ENCODE data around the gene MT1F. TPM values are rescaled to one million over a fixed set of nuclear protein-coding genes. Genes with fewer than 3 reads are reported as not detected.

The MT1F gene
- total and polyA plus RNA-seq, 9 of the 15 experiments (the other 6 are each of a cell fraction or from before 2014, with no cell fraction given) = 0.18 to 0.68 (median 0.29) TPM; not detected in 5

GRCh38 chr16:56684256-56684925, 26.6 kb downstream of the MT1F start:
- H3K27me3 ChIP-seq (ENCODE audit: control insufficient read depth in 2 of 2, insufficient read depth in 2 of 2, low read length in 2 of 2) = peaks cover 7 to 42% of the 10 kb centered on the region in 2 experiments; a peak in 4 of 5 replicates
- H4K20me1 ChIP-seq (replicated peaks; ENCODE audit: control insufficient read depth, insufficient read depth, low read length) = no peaks in the 10 kb centered on the region
- in situ Hi-C loops (cut with MboI) = no loop called here
- no peaks in the 10 kb centered on the region for H3K79me2 ChIP-seq (ENCODE audit: control insufficient read depth, insufficient read depth, low read length)
- no peak overlapping the region for H2AFZ ChIP-seq (ENCODE audit: low read depth, low read length)
- CTCF ChIA-PET (ENCODE audit: low intra/inter-chr PET ratio) = no interaction called here
- intact Hi-C loops (cut with micrococcal nuclease) = no loop called here
- no peak overlapping the region for H3K27ac ChIP-seq (ENCODE audit: extremely low read depth, low read depth, low read length)
- no peak overlapping the region for H3K4me3 ChIP-seq
- DNase-seq (ENCODE audit: extremely low read depth in 1 of 4, low spot score in 3 of 4) = no peak
- no TSS peak for BruUV-seq (replicated peaks)
- WGBS (ENCODE audit: insufficient coverage, low coverage, missing lambda C conversion rate) = 0% methylated on average over 4 of the region's 4 CpGs
- FAIRE-seq = no peak
- no peaks in the 10 kb centered on the region for H3K36me3 ChIP-seq (ENCODE audit: control insufficient read depth, insufficient read depth, low read length)
- no peaks in the 10 kb centered on the region for H3K9me3 ChIP-seq (replicated peaks; ENCODE audit: control insufficient read depth, insufficient read depth, low read depth, low read length)
- POLR2A ChIA-PET = interaction anchor here (0.6 to 0.8 kb wide), 5 partner anchors 12 to 111 kb away, joined by 3 to 6 read pairs (median 4); no protein-coding TSS in a partner anchor
- no peak overlapping the region for H3K9ac ChIP-seq (ENCODE audit: insufficient read depth in 1 of 2, low read depth in 2 of 2, low read length in 2 of 2)
- no peaks in the 10 kb centered on the region for H3K9me1 ChIP-seq (ENCODE audit: control insufficient read depth, insufficient read depth, low read length)
- ATAC-seq = no peak
- H3K4me1 ChIP-seq (replicated peaks in 1 of 2; ENCODE audit: control insufficient read depth in 2 of 2, insufficient read depth in 2 of 2, low read length in 2 of 2) = peaks cover 6 to 12% of the 10 kb centered on the region in 2 experiments; a peak in 3 of 5 replicates
- H3K4me2 ChIP-seq (ENCODE audit: insufficient read depth, low read length) = no peak overlapping the region
- TF ChIP-seq U2AF2 (optimal IDR thresholded peaks at IDR 0.05; ENCODE audit: low read depth, low read length) = no peak
- no peak for TF ChIP-seq HDAC1 (IDR thresholded peaks at IDR 0.05)
- no peak for TF ChIP-seq ZNF512 (tag; IDR thresholded peaks at IDR 0.05)
- no peak for TF ChIP-seq GTF3C2 (IDR thresholded peaks at IDR 0.05; ENCODE audit: borderline replicate concordance, extremely low read depth, insufficient read length)
- TF ChIP-seq POLR2A (conservative IDR thresholded peaks at IDR 0.05) = no peak
- no peak for TF ChIP-seq NBN (IDR thresholded peaks at IDR 0.05; ENCODE audit: low read depth)
- TF ChIP-seq E2F4 (CRISPR knock-in tag; IDR thresholded peaks at IDR 0.05; ENCODE audit: low read depth) = no peak
- TF ChIP-seq ZNF785 (CRISPR knock-in tag; IDR thresholded peaks at IDR 0.05) = no peak
- TF ChIP-seq JUND (IDR thresholded peaks at IDR 0.05; ENCODE audit: borderline replicate concordance, low read depth, low read length) = no peak
- no peak for TF ChIP-seq JUND (tag; IDR thresholded peaks at IDR 0.05; ENCODE audit: borderline replicate concordance, low read depth, low read length)
- TF ChIP-seq FOSL1 (tag; conservative IDR thresholded peaks at IDR 0.05) = no peak
- TF ChIP-seq ZBTB33 (CRISPR knock-in tag; IDR thresholded peaks at IDR 0.05) = no peak
- no peak for TF ChIP-seq TRIM24 (IDR thresholded peaks at IDR 0.05)
- TF ChIP-seq MYNN (IDR thresholded peaks at IDR 0.05) = no peak
- no peak for TF ChIP-seq MYNN (CRISPR knock-in tag; IDR thresholded peaks at IDR 0.05)
- no peak for TF ChIP-seq ZNF140 (CRISPR knock-in tag; IDR thresholded peaks at IDR 0.05)
